GM19240 (cell line): ENCODE results near the gene IL22RA1.

Experiments used
- DNase-seq: peaks from one replicate; pipeline ENCODE4 v3.0.0; 2011; ENCODE audit warnings: low spot score; ENCODE audit not compliant: insufficient read length

Gene IL22RA1

DNA sequence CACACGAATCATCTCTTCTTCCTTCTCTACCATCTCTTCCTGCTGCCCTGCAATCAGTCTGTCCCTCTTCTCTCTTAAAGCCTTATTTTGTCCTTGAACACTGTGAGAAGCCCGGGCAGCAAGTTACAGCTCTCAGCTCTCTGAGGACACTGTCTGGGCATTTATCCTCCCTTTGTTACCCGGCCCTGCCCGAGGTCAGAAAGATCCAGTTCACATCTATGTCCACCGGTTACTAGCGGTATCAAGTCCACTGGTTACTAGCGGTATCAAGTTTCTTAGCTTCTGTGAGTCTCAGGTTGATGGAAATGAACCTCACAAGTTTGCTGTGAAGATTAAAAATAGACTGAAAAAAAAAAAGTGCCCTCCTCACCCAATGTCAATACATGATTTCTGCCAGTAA lies 25.3 kb upstream of the IL22RA1 start:
- no peak for DNase-seq

DNA sequence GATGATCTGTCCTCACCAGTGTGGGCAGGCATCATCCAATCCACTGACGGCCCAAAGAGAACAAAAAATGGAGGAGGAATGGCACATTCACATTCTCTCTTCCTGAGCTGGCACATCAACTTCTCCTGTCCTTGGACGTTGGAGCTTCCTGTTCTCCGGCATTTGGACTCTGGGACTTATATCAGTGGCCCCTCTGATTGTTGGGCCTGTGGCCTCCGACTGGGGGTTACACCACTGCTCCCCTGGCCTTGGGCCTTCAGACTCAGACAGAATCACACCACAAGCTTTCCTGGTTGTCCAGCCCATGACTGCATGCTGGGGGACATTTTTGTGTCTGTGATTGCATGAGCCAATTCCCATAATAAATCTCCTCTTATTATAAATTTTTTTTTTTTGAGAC lies 24.1 kb upstream of the IL22RA1 start:
- no peak for DNase-seq

DNA sequence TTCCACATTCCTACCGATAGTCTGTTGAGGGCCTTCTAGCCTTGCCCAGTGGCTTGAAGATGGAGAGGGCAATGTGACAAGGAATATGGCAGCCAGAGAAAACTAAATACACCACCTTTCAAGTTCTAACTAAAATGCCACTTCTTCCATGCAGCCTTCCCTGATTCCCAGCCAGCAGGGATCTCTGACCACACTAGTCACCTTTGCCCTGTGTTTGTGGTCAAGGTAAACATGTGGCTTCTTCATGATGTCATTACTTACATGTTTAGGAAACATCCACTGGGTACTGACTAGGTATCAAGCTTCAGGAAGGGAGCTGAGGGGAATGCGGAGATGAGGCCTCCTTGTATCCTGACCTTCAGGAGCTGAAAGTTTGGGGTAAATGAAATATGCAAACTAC lies 22.6 kb upstream of the IL22RA1 start:
- DNase-seq: no peak

DNA sequence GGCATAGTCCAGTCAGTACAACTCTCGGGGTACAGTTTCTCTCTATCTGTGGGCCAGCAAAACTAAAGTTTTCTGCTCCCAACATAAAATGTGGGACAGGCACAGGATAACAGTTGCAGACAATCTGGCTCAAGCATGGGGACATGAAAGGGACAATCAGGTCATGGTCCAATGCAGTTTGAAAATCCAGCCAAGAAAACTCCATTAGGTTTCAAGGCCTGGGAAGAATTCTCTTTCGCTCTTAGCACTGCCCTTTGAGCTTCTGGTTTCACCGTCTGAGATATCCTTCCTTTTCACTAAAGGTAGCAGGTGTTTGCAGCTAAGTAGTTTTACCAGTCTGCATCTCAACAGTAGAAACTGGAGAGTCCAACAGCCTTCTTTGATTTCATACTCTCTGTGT lies 21.1 kb upstream of the IL22RA1 start:
- no peak for DNase-seq

DNA sequence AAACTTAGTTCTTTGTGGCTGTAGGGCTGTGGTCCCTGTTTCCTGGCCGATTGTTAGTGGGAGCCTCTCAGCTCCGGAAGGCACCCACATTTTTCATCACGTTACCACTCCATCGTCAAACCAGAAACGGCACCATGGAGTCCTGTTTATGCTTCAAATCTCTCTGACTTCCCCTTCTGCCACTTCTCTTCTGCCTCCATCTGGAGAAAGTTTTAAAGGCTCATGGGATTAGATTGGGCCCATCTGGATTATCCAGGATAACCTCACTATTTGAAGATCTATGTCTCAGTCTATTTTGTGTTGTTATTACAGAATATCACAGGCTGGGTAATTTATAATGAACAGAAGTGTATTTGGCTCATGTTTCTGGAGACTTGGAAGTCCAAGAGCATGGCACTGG lies 19.3 kb upstream of the IL22RA1 start:
- DNase-seq: no peak

DNA sequence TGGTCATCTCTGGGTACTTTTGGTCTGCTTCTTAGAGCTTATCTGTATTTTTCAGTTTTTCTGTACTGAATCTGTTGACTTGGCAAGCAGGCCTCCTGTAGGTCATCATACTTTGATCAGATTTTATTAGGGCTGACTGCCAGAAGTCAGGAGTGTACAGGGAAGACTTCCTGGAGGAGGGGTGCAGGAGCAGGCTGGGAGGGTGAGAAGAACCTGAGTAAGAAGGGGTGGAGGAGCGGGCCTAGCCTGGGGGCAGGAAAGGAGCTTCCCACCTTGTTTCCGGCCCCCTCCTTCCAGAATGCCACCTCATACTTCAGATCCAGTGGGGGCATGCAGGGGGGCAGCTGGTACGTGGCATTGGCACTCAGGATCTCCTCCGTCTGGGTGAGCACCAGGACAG lies 18.3 kb upstream of the IL22RA1 start:
- DNase-seq: no peak

DNA sequence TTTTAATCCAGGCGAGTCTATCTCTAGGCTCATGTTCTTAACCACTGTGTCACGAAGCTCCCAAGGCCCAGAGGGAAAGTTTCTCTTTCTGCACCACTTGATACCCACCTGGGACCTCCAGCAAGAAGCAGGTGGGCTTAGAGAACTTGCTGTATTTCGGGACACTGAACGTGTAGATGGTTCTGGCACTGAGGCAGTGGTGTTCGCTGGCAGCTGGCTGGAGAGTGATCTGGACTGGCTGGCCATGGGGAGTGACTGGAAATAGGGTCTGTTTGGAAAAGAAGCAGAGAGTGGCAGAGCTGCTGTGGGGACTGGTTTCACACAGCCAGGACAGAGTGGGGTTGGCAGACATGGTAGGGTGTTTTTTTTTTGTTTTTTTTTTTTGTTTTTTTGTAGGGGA lies 16.4 kb upstream of the IL22RA1 start:
- DNase-seq: no peak

DNA sequence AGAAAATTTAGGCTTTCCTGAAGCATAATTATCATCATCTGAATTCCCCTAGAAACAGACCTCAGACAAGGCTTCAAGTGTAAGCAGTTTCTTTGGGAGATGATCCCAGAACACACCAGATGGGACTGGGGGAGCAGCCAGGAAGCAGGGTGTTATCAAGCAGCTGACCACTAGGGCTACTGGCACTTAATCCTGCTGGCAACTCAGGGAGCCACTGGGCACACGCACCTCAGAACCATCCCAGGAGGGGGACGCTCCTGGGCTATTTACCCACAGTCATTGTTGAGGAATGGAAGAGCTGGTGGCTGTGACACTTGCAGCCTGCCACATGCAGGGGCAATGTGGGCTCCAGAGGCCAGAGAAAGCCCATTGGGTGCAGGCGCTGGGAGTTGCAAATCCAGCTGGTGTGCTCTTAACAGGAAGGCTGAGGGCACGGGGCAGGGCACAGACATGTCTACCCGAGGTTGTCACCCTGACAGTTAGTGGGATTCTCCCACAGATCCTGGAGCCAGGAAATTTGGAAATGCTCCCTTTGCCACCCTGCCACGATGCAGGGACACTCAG lies 15.1 kb upstream of the IL22RA1 start:
- DNase-seq: no peak

DNA sequence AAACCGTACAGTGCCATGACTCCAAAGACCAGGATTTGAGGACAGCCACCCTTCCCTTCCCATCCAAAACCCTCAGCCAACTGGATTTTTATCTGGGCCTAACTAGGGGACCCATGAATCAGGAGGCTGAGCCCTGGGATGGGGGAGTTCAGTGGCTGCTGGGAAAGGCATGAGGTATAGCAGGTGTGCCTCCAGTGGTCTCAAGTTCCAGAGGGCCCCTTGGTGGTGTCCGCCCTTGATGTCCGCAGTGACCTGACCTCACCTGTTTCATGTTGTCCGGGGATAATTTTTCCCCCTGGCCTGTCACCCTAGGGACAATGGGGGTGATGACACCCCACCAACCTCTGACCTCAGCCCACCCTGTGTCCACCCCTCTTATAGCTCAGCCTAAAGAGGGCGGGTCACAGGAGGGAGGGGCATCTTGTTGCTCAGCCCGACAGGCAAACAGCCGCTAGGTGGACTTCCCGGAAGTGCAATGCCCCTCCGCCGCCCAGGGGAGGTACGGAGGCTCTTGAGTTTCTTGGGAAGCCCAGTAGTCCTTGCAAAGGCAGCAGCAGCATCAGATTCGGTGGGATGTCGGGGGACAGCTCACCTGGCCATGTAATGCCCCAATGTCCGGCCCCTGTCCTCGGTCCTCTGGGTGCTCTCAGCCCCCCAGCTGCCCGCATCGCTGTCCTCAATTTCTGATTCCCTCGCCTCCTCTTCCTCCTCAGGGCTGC lies 13.8 kb upstream of the IL22RA1 start:
- no peak for DNase-seq

DNA sequence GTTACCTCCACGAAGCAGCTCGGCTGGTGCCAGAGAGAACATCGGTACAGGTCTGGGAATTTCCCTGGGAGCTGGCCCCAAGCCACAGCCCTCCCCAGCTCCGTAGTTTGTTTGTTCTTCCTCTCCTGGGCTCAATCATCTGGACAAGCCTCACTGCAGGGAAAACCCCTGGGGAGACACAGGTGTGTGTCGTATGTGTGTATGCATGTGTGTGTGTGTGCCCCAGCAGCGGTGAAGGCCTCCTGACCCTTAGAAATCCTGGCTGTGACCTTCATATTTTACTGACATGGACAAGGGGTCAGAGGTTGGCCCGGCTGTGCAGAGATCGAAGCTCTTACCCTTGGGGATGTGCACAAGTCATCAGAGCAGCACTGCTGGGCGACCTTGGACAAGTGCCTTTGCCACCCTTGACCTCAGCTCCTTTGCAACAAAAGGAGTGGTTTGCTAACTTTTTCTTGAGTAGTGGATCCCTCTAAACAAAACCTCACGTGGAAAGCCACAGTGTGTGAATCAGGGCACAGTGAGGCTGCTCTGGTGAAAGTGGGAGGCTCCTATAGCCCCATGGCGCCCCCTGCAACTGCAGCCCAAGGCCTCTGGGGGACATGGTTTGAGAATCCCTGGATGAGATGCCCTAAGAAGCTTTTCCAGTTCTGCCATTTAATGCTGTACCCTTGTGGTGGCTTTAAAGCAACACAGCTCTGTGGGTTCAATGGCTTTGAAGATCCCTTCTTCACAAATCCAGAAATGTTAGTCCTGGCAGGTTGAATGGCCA lies 12.3 kb upstream of the IL22RA1 start:
- DNase-seq: no peak

DNA sequence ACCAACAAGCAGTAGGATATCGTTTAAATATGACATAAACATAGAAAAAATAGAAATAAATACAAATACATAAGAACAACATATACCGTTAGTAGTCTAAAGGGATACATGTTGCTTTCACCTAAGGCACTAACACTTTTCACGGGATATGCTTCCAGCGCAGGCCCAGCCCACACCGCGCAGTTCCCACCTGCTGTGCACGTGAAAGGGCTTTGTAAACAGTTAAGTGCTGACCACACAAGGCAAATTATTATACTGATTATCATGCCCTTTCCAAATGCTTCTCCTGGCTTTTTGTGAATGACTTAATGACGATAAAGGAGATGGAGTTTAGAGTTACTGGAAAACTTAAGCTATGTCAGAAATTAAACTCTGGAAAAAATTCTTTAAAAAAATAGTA lies 11.3 kb upstream of the IL22RA1 start:
- no peak for DNase-seq

DNA sequence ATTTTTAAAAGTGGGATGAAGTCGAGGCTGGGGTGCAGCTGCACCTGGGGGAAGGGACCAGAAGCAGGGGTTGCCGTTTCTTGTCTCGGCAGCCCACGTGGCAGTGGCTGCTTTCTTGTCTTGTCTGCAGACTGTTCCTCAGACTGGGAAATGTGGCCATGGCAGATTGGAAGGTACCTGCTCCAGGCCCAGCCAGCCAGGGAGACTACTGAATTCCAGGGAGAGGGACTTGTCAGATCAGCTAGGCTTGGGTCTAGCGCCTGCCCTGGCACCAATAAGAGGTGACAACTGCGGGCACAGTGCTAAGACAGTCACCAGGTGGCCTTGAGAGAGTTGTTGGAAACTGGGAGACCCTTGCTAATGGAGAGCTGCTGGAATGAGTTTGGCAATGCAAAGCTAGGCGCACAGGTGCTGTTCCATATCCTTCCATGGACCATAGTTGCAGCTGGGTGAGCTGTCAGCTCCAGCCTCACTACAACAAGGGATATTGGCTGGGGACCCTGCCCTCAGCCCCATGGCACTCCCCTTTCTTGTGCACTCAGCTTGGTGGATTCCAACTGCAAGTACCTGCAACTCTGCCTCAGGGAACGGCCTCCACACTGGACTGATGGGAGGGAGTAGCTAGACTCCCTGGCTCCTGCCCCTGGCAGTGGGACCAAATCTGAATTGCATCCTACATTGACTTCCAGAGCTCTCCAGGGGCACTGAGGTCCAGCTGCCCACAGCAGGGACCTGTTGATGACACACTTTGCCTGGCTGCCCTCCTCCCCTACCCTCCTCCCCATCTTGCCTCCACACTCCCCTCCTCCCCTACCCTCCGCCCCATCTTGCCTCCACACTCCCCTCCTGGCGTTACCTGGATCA lies 9.9 kb upstream of the IL22RA1 start:
- DNase-seq: no peak

DNA sequence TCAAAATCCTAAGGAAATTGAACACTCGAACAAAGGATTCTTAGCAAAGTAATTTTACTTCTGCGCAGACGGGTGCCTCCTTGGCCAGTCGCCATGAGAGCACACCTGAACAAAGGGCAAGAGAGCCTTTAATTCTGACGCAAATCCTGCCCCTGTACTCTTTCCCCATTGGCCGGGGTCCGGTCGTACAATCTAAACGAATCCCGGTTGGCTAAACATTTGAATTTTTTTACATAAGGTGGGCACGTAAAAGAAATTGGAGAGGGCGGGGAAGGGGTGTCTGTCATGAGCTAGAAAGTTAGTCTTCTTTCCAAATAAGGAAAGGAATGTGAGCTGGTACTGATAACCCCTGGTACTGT lies 8.2 kb upstream of the IL22RA1 start:
- DNase-seq: no peak

DNA sequence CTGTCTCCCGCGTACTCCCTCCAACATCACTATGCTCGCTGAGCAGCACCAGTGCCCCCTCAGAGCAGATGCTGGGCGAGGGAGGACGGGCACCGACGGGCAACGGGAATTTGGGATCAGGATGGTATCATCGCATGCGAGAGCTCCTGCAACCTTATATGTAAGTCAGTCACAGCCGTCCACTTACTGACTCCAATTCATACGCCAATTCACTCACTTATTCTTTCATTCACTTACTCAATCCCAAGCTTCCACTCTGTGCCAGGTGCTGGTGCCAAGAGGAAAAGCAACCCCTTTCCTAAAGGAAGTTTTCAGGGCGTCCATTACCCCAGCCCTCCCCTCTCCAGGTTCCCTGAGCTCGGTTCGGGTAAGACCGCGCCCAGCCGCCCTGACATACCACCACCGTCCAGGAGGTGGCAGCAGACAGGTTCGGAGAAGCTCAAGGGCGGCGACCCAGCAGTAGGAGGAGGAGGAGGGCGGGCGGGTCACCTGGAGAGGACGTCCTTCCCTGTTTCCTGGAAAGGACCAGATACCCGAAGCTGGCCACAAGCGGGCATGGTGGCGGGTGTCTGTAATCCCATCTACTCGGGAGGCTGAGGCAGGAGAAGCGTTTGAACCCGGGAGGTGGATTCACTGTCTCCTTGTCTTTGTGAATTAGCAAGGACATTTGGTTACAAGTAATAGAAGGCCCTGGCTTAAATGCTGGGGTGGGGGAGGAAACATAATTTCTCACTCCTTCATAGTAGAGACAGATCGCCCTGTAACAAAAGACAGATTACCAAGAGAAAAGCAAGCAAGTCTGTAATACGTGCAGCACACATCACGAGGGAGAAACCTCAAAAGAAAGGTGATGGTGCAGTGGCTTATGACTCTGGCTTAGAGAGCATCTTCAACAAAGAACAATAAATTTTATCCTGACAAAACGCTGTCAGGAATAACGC lies 7.6 kb upstream of the IL22RA1 start:
- DNase-seq: peak; percentile 84

DNA sequence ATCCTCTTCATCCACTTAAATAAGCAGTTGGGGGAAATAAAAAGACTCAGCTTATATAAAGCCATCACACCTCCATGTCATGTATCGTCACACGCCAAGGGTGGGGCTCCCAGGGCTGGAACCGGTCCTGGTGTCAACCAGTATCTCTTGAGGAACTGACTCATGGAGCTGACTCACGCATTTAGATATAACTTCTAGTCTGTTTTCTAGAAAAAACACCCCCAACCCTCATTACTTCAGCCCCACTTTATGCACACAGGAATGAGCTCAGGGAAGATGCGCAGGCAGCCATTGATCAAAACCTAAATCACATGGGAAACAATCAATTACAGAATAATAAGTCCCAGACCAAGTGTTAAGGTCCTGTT lies 6.9 kb upstream of the IL22RA1 start:
- DNase-seq: no peak

DNA sequence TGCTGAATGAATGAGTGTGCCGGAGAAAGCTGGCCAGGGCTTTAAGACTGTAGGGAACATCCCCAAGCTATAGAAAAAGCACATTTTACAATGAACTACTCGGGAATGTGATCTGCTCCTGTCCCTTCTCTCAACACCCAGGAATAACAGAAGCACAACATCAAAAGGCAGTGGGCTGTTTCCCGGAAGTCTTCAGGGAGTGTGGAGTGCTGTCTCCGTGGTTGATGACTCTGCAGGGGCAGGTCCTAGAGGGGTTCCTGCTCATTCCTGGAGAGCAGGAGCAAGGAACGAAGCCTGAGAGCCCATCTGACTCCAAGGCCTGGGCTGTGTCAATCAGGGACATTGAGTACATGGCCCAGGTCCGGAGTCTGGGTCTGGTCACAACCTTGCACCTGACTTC lies 4.9 kb upstream of the IL22RA1 start:
- no peak for DNase-seq

DNA sequence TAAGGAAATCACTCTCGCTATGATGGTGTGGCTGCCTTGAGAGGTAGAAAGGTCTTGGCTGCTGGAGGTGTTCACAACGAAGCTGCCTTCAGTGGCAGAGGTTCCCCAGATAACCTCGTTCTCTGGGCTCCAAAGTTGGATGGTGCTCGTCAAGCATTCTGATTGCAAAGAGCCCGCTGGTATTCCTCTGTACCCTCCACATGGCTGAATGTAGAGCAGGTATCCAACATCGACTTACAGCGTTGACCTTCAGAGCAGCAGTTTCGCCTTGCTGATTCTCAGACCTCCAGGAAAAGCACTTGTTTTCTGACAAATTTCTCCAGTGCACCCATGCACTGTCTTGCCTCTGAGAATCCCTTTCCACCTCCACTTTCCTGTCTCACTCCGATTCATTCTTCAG lies 4.3 kb upstream of the IL22RA1 start:
- no peak for DNase-seq

DNA sequence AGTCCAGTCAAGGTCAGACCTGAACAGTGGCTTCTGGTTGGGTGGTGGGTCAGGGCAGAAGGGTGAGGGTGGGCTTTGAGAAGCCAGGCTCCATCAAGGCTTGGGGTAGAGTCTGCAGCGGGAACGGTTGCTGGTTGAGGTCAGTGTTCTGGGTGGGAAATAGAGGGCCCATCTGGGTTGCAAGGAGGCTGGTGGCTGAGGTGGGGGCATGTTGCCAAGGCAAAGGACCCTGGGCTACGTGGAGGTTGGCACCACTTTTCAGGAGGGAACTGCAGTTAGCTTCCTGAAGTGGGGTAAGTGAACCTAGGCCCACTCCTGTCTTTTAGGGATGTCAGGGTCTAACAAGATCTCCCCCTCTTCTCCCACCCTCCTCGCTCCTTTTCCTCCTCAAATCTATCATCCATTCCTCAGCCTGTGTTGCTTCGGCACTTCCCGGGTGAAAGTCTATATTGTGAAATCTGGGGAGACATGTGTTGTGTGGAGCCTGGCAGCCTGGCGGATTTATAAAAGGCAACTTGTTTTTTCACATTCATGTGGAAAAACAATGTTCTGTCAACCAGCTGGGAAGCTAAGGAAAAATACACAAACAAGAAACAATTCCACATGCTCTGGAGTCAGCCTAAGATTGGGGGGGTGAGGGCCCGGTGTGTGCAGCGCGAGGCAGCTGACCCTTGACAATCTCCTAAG lies 1.5 kb downstream of the IL22RA1 start:
- DNase-seq: no peak

DNA sequence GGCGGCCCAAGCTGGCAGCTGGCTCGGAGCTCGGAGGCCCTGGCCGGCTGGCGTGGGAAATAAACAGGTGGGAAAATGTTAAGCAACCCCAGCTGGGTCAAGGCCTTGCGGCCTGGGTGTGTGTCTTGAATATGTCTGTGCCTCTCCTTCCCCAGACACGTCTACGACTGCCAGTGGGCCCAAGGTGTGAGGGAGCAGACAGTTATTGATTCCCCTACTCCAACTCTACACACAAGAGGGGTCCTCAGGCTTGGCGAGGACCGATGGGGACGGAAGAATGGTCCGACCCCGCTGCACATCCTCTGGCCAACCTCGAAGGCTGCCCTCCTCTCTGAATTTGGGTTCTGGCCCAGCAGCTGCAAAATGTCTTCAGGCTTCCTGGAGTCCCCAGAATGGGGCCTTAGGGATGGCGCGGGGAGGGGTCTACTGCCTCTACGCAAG lies 2.2 kb downstream of the IL22RA1 start:
- DNase-seq: no peak

DNA sequence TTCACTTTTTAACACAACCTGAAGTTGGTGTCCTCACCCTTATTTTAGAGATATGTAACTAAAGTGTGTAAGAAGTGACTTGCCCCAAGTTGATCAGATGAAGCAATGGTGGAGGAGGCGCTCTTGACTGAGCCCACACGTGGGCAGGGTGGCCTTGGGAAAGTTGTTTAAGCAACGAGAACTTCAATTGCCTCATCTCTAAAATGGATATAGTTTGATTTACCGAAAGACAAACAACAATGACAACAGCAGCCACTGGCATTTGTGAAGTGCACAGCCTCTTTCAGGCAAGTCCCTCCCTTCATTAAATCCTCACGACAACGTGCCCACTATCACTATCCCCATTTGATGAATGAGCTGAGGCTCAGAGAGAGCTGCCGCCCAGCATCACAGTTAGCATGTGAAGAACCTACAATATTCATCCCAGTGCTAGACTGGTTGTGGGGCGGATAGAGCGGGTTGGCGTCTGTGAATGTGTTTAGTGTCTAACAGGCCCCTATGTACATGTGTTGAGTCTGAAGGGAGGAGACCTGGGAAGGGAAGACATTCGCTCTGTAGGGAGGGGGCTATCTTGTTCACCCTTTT lies 3.0 kb downstream of the IL22RA1 start:
- DNase-seq: no peak
